ENCODE measurements around the gene TIGD4. TPM values are rescaled to one million over a fixed set of nuclear protein-coding genes. Genes with fewer than 3 reads are reported as not detected.

Gene TIGD4
- total and polyA plus RNA-seq, 2 of the 13 experiments (the other 11 are each of a cell fraction or from before 2014, with no cell fraction given): 0.15 to 0.62 TPM

GRCh38 chr4:152779513-152780266, at the start of gene TIGD4, which contains the start of gene ARFIP1 (continued):
- TF ChIP-seq TOE1 (CRISPR knock-in tag; IDR thresholded peaks at IDR 0.05) (0 out of 2 replicates have a peak, but pooled peaks have one; percentile 12), NFATC3 (CRISPR knock-in tag; IDR thresholded peaks at IDR 0.05) (no peak), HIVEP1 (CRISPR knock-in tag; IDR thresholded peaks at IDR 0.05) (peak; percentile 76), EZH2 (conservative IDR thresholded peaks at IDR 0.05; ENCODE audit: low read depth, low read length) (no peak), TARDBP (CRISPR knock-in tag; IDR thresholded peaks at IDR 0.05) (peak; percentile 73; the same call in 1 of the 2 replicates), BORCS8-MEF2B (CRISPR knock-in tag; IDR thresholded peaks at IDR 0.05) (peak; percentile 72), ZNF3 (CRISPR knock-in tag; IDR thresholded peaks at IDR 0.05) (no peak), ELF1 (CRISPR knock-in tag; IDR thresholded peaks at IDR 0.05) (peak; percentile 94), BCLAF1 (IDR thresholded peaks at IDR 0.05) (no peak), FOXA3 (CRISPR knock-in tag; IDR thresholded peaks at IDR 0.05) (peak; percentile 60), CENPBD1 (CRISPR knock-in tag; IDR thresholded peaks at IDR 0.05; ENCODE audit: borderline replicate concordance, low read depth) (no peak), ZNF503 (CRISPR knock-in tag; IDR thresholded peaks at IDR 0.05) (peak; percentile 73; the same call in 1 of the 2 replicates), MTA3 (CRISPR knock-in tag; IDR thresholded peaks at IDR 0.05) (no peak)
- TF ChIP-seq, protein P1, sequence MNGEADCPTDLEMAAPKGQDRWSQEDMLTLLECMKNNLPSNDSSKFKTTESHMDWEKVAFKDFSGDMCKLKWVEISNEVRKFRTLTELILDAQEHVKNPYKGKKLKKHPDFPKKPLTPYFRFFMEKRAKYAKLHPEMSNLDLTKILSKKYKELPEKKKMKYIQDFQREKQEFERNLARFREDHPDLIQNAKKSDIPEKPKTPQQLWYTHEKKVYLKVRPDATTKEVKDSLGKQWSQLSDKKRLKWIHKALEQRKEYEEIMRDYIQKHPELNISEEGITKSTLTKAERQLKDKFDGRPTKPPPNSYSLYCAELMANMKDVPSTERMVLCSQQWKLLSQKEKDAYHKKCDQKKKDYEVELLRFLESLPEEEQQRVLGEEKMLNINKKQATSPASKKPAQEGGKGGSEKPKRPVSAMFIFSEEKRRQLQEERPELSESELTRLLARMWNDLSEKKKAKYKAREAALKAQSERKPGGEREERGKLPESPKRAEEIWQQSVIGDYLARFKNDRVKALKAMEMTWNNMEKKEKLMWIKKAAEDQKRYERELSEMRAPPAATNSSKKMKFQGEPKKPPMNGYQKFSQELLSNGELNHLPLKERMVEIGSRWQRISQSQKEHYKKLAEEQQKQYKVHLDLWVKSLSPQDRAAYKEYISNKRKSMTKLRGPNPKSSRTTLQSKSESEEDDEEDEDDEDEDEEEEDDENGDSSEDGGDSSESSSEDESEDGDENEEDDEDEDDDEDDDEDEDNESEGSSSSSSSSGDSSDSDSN (CRISPR knock-in tag; IDR thresholded peaks at IDR 0.05): peak; percentile 59
- TF ChIP-seq, protein P2, sequence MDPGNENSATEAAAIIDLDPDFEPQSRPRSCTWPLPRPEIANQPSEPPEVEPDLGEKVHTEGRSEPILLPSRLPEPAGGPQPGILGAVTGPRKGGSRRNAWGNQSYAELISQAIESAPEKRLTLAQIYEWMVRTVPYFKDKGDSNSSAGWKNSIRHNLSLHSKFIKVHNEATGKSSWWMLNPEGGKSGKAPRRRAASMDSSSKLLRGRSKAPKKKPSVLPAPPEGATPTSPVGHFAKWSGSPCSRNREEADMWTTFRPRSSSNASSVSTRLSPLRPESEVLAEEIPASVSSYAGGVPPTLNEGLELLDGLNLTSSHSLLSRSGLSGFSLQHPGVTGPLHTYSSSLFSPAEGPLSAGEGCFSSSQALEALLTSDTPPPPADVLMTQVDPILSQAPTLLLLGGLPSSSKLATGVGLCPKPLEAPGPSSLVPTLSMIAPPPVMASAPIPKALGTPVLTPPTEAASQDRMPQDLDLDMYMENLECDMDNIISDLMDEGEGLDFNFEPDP (CRISPR knock-in tag; conservative IDR thresholded peaks at IDR 0.05): no peak
- TF ChIP-seq, protein P3, sequence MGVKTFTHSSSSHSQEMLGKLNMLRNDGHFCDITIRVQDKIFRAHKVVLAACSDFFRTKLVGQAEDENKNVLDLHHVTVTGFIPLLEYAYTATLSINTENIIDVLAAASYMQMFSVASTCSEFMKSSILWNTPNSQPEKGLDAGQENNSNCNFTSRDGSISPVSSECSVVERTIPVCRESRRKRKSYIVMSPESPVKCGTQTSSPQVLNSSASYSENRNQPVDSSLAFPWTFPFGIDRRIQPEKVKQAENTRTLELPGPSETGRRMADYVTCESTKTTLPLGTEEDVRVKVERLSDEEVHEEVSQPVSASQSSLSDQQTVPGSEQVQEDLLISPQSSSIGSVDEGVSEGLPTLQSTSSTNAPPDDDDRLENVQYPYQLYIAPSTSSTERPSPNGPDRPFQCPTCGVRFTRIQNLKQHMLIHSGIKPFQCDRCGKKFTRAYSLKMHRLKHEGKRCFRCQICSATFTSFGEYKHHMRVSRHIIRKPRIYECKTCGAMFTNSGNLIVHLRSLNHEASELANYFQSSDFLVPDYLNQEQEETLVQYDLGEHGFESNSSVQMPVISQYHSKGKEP (CRISPR knock-in tag; IDR thresholded peaks at IDR 0.05): no peak
- TF ChIP-seq, protein P4, sequence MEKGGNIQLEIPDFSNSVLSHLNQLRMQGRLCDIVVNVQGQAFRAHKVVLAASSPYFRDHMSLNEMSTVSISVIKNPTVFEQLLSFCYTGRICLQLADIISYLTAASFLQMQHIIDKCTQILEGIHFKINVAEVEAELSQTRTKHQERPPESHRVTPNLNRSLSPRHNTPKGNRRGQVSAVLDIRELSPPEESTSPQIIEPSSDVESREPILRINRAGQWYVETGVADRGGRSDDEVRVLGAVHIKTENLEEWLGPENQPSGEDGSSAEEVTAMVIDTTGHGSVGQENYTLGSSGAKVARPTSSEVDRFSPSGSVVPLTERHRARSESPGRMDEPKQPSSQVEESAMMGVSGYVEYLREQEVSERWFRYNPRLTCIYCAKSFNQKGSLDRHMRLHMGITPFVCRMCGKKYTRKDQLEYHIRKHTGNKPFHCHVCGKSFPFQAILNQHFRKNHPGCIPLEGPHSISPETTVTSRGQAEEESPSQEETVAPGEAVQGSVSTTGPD (CRISPR knock-in tag; IDR thresholded peaks at IDR 0.05): no peak
